WI38 (cell line): ENCODE measurements around the gene AK9.

Experiments
- H3K4me3 ChIP-seq: 2 replicates; pipeline ENCODE4 v1.5.1; 2011; ENCODE audit warnings: low read depth, mild to moderate bottlenecking, control low read depth, low read length
- TF ChIP-seq, protein P1 (sequence below): IDR thresholded peaks from 2 replicates; pipeline ENCODE4 v1.5.1; 2012; ENCODE audit warnings: low read depth, mild to moderate bottlenecking, control low read depth, low read length

Gene AK9

DNA sequence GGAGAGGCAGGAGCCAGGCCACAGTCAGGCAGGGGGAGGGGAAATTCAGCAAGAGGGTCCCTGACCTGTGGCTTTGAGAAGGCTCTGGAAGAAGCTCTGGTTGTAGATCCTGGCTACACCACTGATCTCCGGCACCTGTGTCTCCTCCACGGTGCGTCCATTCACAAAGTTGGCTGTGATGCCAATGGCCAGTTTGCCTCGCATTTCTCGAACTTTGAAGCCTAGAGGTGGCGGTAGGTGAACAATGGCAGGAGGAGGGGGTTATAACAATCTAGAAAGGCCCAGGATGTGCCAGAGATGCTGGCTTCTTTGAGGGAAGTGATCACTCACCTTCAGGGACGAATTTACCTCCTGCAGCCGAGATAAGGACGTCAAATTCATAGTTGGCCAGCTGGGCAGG lies 238.8 kb downstream of the AK9 start:
- TF ChIP-seq, protein P1, sequence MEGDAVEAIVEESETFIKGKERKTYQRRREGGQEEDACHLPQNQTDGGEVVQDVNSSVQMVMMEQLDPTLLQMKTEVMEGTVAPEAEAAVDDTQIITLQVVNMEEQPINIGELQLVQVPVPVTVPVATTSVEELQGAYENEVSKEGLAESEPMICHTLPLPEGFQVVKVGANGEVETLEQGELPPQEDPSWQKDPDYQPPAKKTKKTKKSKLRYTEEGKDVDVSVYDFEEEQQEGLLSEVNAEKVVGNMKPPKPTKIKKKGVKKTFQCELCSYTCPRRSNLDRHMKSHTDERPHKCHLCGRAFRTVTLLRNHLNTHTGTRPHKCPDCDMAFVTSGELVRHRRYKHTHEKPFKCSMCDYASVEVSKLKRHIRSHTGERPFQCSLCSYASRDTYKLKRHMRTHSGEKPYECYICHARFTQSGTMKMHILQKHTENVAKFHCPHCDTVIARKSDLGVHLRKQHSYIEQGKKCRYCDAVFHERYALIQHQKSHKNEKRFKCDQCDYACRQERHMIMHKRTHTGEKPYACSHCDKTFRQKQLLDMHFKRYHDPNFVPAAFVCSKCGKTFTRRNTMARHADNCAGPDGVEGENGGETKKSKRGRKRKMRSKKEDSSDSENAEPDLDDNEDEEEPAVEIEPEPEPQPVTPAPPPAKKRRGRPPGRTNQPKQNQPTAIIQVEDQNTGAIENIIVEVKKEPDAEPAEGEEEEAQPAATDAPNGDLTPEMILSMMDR = no peak

GRCh38 chr6:109451376-109451775 lies 239.6 kb downstream of the AK9 start:
- TF ChIP-seq, protein P1 = no peak
- no peak overlapping the region for H3K4me3 ChIP-seq

More for the DNA sequence above, 238.8 kb downstream of the AK9 start:
- H3K4me3 ChIP-seq = no peak overlapping the region

DNA sequence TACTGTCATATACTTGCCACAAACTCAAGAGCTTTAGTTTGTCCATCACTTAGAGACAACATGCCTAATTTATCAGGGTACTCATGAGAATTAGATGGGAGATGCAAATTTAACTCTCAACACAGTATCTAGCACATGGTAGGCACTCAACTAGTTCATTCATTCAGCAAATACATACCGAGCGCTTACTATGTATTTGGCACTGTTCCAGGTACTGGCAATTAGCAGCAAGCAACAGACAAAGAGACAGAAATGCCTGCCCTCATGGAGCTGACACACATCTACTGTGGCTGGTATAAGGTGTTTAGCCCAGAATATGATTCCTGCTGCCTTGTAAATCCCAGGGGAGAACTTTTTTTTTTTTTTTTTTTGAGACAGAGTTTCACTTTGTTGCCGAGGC lies 240.2 kb downstream of the AK9 start:
- no peak overlapping the region for H3K4me3 ChIP-seq
- TF ChIP-seq, protein P1 = no peak

- H3K4me3 ChIP-seq = no peak overlapping the region
These were observed 241.0 kb downstream of the AK9 start for GRCh38 chr6:109449795-109450673.

GRCh38 chr6:109449064-109449794 lies 241.8 kb downstream of the AK9 start:
- TF ChIP-seq, protein P1 = no peak

More at GRCh38 chr6:109449795-109450673, 241.0 kb downstream of the AK9 start:
- TF ChIP-seq, protein P1 = no peak

DNA sequence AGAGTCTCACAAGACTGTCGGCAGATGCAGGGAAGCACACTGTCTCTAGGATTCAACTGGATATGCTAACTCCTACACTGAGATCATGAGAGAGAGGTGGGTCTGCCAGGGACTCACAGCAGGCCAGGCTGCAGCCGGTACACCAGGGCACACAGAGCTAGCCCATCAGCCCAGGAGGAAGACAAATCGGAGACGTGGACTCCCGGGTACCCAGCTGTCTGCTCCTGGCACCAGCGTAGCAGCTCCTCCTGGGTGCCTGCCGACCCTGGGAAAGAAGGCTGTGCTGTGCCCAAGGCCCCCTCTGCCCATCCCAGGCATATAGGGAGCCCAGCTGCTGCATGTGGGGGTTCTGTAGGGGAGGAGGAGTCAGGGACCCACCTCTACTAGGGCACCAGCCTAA lies 242.4 kb downstream of the AK9 start:
- TF ChIP-seq, protein P1 = no peak
- H3K4me3 ChIP-seq = no peak overlapping the region

More at GRCh38 chr6:109449064-109449794, 241.8 kb downstream of the AK9 start:
- no peak overlapping the region for H3K4me3 ChIP-seq
